GM12864 (cell line): ENCODE results near the gene OSBPL5.
"Not testable (repeated sequence)": the region's sequence is repeated elsewhere in the genome, so short reads cannot be mapped to it uniquely, and the experiment has no call there.

Experiments
- DNase-seq: peaks from one replicate; pipeline ENCODE4 v3.0.0-alpha.2; 2011; ENCODE audit warnings: low read depth
- H3K4me3 ChIP-seq: 2 replicates; pipeline ENCODE4 v1.5.1; 2011; ENCODE audit warnings: mild to moderate bottlenecking, low read depth, low read length, control low read depth
- CTCF ChIP-seq: IDR thresholded peaks from 2 replicates; pipeline ENCODE4 v1.5.1; 2011; ENCODE audit warnings: low read depth, mild to moderate bottlenecking, moderate library complexity, low read length, control low read depth, inconsistent platforms; ENCODE audit errors: missing control alignments

OSBPL5 gene

GRCh38 chr11:3170756-3171650 is 5.9 kb upstream of the OSBPL5 start:
- H3K4me3 ChIP-seq: no peak overlapping the region
- TF ChIP-seq CTCF: no peak
- no peak for DNase-seq

DNA sequence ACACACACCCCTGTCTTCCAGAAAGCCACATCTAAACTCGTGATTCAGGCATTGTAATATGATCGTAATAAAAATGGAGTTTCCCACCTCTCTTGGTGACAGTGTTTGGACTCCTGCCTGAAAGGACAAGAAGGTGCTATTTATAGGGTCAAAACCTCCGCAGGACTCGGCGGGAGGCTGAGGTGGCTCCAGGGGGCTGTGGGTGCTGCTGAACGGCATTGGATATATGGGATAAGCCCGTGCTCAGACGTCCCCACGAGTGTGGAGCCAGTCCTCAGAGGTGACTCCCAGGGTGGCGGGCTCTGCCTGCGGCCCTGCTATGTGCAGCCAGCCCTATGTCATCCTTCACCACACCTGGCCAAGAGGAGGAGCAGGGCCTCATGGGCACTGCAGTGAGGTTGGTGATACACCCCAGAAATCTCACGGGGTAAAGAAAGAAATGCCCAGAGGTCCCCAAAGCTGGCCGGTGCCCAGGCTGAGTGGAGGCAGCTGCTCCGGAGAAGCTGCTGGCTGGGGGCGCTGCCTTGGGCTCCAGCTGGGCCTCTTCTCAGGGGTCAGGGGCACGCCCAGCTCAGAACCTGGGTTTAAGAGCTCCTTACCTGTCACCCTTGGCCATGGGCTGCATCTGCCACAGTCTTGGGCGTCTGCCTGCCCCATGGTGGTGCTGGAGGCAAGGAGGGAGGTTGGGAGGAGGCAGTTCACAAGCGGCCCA is 5.1 kb upstream of the OSBPL5 start:
- TF ChIP-seq CTCF: no peak
- no peak overlapping the region for H3K4me3 ChIP-seq

DNA sequence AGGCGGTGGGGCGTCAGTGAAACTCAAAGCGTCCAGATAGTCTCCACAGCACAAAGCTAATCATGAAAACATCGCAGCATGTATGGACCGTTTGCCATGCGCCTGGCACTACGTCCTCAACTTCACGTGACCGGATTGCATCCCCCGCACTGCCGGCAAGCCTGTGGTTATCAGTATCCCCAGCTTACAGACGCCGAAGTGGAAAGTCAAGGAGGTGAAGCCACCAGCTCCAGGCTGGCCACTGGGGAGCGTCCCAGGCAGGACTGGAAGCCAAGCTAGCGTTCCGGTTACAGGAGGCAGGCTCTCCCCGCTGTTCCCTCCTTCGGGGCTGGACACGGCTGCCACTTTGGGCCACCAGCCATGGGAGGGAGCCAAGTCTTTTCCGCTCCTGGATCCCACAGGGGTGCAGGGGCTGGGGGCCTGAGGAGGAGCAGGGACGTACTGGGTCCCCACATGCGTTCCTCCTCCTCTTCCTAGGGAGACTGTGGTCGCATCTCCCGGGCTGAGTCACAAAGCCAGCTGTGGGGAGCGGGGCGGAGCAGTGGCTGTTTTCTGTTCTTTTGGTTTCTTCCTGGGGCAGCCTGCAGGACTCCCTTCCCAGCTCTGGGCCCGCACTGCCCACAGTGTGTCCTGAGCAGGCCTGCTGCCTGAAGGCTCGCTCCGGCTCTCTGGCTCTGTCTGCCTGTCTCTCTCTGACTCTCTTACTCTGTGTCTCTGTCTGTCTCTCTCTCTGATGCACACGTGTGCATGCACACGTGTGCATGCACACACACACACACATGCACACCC is 4.3 kb upstream of the OSBPL5 start:
- DNase-seq: no peak
- no peak for TF ChIP-seq CTCF
- H3K4me3 ChIP-seq: no peak overlapping the region

More for the DNA sequence above, 5.1 kb upstream of the OSBPL5 start:
- DNase-seq: no peak

GRCh38 chr11:3168742-3169254 is 3.7 kb upstream of the OSBPL5 start:
- not testable (repeated sequence) for DNase-seq, H3K4me3 ChIP-seq

DNA sequence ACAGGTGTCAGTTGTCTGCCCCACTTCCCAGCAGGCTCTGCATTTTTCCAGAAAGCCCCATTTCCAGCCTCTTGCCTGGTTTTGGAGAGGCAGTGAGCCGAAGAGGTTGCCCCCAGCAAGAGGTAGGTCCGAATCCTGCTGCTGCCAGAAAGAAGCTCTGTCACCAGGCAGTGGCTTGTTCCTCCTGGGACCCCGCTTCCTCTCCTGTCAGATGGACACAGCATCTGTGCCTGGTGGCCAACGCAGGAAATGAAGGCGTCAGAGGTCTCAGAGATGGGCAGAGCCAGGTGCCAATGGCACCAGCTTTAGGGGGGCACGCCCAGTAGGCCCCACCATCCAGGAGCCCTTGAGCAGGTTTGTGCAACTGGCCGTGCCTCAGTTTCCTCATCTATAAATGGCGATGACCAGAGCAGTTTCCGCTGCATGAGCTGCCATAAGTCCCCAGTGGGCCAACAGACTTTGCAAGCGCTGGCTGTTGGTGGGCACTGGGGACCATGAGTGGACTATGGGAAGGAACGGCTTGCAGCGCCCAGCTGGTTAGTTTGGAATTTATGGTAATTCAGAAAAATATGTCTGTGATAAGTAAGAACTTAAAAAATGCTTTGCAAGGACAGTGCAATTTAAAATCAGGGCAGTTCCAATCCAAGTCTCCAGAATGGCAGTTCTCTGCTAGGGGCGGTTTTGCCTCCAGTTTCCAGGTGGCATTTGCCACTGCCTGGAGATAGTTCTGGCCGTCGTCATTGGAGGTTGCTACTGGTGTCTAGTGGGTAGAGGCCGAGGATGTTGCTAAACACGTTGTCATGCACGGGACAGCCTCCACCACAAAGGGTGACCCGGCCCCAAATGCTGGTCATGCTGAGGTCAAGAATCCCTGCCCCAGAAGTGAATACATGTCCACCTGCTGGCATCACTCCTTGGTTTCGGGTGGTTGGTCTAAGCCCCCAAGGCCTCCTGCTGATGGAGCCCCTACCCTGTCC is 2.3 kb upstream of the OSBPL5 start:
- TF ChIP-seq CTCF: no peak
- no peak for DNase-seq
- H3K4me3 ChIP-seq: no peak overlapping the region

- no peak overlapping the region for H3K4me3 ChIP-seq
- no peak for TF ChIP-seq CTCF
- no peak for DNase-seq
Measured at GRCh38 chr11:3166268-3167142, 1.4 kb upstream of the OSBPL5 start.
